ENCODE data around the gene KRT3. TPM values are rescaled to one million over a fixed set of nuclear protein-coding genes. Genes with fewer than 3 reads are reported as not detected.

Gene KRT3
- total and polyA plus RNA-seq, 9 of the 15 experiments (the other 6 are each of a cell fraction or from before 2014, with no cell fraction given): not detected

DNA sequence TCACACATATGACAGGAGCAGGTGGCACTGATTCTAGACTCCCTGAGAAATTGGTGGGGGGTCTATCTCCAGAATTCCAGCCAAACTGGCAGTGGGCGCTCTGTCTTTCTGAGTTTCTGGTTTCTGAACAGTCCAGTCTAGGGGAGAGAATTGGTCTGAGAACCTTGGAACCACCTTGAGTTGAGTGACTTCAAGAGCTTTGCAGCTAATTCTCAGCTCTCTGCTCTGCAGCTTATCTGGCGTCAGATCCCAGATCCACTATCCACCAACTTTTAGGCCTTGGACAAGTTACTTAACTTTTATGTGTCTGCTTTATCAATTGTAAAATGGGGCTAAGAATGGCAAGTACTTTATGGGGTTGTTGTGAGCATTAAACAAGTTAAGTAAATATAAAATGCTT is 17.1 kb downstream of the KRT3 start (continued):
- TF ChIP-seq, protein P1, sequence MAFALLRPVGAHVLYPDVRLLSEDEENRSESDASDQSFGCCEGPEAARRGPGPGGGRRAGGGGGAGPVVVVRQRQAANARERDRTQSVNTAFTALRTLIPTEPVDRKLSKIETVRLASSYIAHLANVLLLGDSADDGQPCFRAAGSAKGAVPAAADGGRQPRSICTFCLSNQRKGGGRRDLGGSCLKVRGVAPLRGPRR (CRISPR knock-in tag; IDR thresholded peaks at IDR 0.05): no peak
- no peak for TF ChIP-seq ZNF551 (CRISPR knock-in tag; IDR thresholded peaks at IDR 0.05)

DNA sequence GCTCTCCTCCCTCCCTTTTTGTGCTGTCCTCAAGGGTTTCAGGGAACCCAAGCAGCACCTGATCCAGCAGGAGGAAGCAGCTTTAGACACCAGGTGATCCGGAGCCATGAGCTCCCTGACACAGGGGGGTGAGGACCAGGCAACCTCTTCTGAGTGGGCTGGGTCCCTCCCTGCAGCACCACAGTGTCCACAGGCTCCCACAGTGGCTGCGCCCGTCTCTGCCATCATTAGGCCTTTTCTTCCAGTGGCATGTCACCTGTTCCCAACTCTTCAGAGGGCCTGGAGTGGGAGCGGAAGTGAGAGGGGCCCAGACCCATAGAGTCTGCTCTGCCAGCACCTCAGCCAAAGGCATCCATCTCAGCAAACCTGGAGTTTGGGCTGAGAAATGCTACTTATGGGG is 18.4 kb downstream of the KRT3 start:
- H3K9me3 ChIP-seq (replicated peaks; ENCODE audit: control insufficient read depth, insufficient read depth, low read depth, low read length): no peaks in the 10 kb centered on the region
- H3K9ac ChIP-seq (ENCODE audit: insufficient read depth in 1 of 2, low read depth in 2 of 2, low read length in 2 of 2): no peak overlapping the region
- H3K36me3 ChIP-seq (ENCODE audit: control insufficient read depth, insufficient read depth, low read length): no peaks in the 10 kb centered on the region
- no peak overlapping the region for H3K4me3 ChIP-seq
- no peak overlapping the region for H2AFZ ChIP-seq (ENCODE audit: low read depth, low read length)
- ChIA-PET POLR2A (interaction anchor here (0.7 to 1.0 kb wide), 3 partner anchors 11 to 28 kb away, joined by 3 read pairs; no protein-coding TSS in a partner anchor), CTCF (ENCODE audit: low intra/inter-chr PET ratio) (no interaction called here)
- H3K4me2 ChIP-seq (ENCODE audit: insufficient read depth, low read length): no peak overlapping the region
- ATAC-seq (no peak), DNase-seq (ENCODE audit: extremely low read depth in 1 of 4, low spot score in 3 of 4) (no peak), FAIRE-seq (no peak)
- 0% methylated on average over 4 of the region's 4 CpGs for WGBS (ENCODE audit: insufficient coverage, low coverage, missing lambda C conversion rate)
- no peaks in the 10 kb centered on the region for H3K9me1 ChIP-seq (ENCODE audit: control insufficient read depth, insufficient read depth, low read length)
- in situ Hi-C loops (cut with MboI): no loop called here
- BruUV-seq (replicated peaks): no TSS peak
- H3K27ac ChIP-seq (ENCODE audit: extremely low read depth, low read depth, low read length): no peak overlapping the region
- intact Hi-C loops (cut with micrococcal nuclease): no loop called here
- TF ChIP-seq DNMT1 (IDR thresholded peaks at IDR 0.05): no peak
- no peak for TF ChIP-seq MECOM (CRISPR knock-in tag; IDR thresholded peaks at IDR 0.05)
- no peak for TF ChIP-seq PML (IDR thresholded peaks at IDR 0.05; ENCODE audit: low read length)
- no peak for TF ChIP-seq RBBP5 (IDR thresholded peaks at IDR 0.05; ENCODE audit: borderline replicate concordance, insufficient read depth, low read length, poor library complexity, severe bottlenecking)
- no peak for TF ChIP-seq FOXJ3 (CRISPR knock-in tag; IDR thresholded peaks at IDR 0.05)
- no peak for TF ChIP-seq ZBTB34 (CRISPR knock-in tag; IDR thresholded peaks at IDR 0.05)
- no peak for TF ChIP-seq GTF2B (IDR thresholded peaks at IDR 0.05; ENCODE audit: extremely low read depth, insufficient read length)
- TF ChIP-seq TFE3 (CRISPR knock-in tag; IDR thresholded peaks at IDR 0.05): no peak
- no peaks in the 10 kb centered on the region for H3K4me1 ChIP-seq (replicated peaks in 1 of 2; ENCODE audit: control insufficient read depth in 2 of 2, insufficient read depth in 2 of 2, low read length in 2 of 2)
- no peaks in the 10 kb centered on the region for H3K79me2 ChIP-seq (ENCODE audit: control insufficient read depth, insufficient read depth, low read length)
- H3K27me3 ChIP-seq (ENCODE audit: control insufficient read depth in 2 of 2, insufficient read depth in 2 of 2, low read length in 2 of 2): peaks cover 28 to 69% of the 10 kb centered on the region in 2 experiments; a peak in 4 of 5 replicates
- no peaks in the 10 kb centered on the region; the same call in none of the 2 replicates for H4K20me1 ChIP-seq (replicated peaks; ENCODE audit: control insufficient read depth, insufficient read depth, low read length)
